Panc1 (cell line): ENCODE measurements around the gene EMSY. TPM values are rescaled to one million over a fixed set of nuclear protein-coding genes. Genes with fewer than 3 reads are reported as not detected.

Source experiments
- ATAC-seq: fragments of 200-7000 bp; cut with Tn5 transposase; 2 replicates; pipeline ENCODE4 v1.9.1; 2020; ENCODE audit warnings: mild to moderate bottlenecking, moderate library complexity
- BruUV-seq: library from RNA; stranded (reverse); fragments of 400-500 nt; replicated peaks from 2 replicates; lab custom pipeline; 2021; lab: Mats Ljungman, UMichigan
- CTCF ChIA-PET: fragments of 300-600 bp; sonication (Branson Sonifier 250); formaldehyde crosslinking; loops from one replicate; lab custom pipeline; 2022; ENCODE audit warnings: antibody characterized with exemption; lab: Charles Lee
- POLR2A ChIA-PET: fragments of 300-600 bp; sonication (Branson Sonifier 250); formaldehyde crosslinking; loops from one replicate; lab custom pipeline; 2022; ENCODE audit warnings: antibody characterized with exemption; lab: Charles Lee
- DNase-seq: peaks from one replicate; pipeline ENCODE4 v3.0.0-alpha.2; 2010; ENCODE audit warnings: low read depth, low spot score
- H3K27ac ChIP-seq: 2 replicates; pipeline ENCODE4 v1.5.1; 2011; ENCODE audit warnings: mild to moderate bottlenecking, low read length, inconsistent platforms
- H3K27me3 ChIP-seq: fragments of 200-500 bp; sonication (Bioruptor generic); 2 replicates; pipeline ENCODE4 v1.6.0; 2014; ENCODE audit warnings: low read length, inconsistent platforms; ENCODE audit not compliant: control insufficient read depth, insufficient read depth
- H3K36me3 ChIP-seq: fragments of 200-500 bp; sonication (Bioruptor generic); 2 replicates; pipeline ENCODE4 v1.5.1; 2014; ENCODE audit warnings: inconsistent platforms, mild to moderate bottlenecking, low read length, moderate library complexity; ENCODE audit not compliant: control insufficient read depth, insufficient read depth
- H3K4me1 ChIP-seq: 2 replicates; pipeline ENCODE4 v1.5.1; 2011; ENCODE audit warnings: inconsistent platforms, mild to moderate bottlenecking, low read length, moderate library complexity; ENCODE audit not compliant: control insufficient read depth, insufficient read depth
- H3K4me3 ChIP-seq, 2 experiments: 2 replicates each; pipeline ENCODE4 v1.5.1; 2011 to 2012; ENCODE audit warnings: low read depth in 2 of 2, low read length in 2 of 2, mild to moderate bottlenecking in 2 of 2, inconsistent platforms in 1 of 2, moderate library complexity in 1 of 2
- H3K9me3 ChIP-seq: fragments of 200-500 bp; sonication (Bioruptor generic); 2 replicates; pipeline ENCODE4 v1.5.1; 2014; ENCODE audit warnings: low read depth, mild to moderate bottlenecking, inconsistent platforms, low read length, moderate library complexity; ENCODE audit not compliant: control insufficient read depth, insufficient read depth
- POLR2AphosphoS5 ChIP-seq: IDR thresholded peaks from 2 replicates; pipeline ENCODE4 v1.6.1; 2012; ENCODE audit warnings: mild to moderate bottlenecking, low read depth, low read length, moderate library complexity
- SIN3A ChIP-seq: IDR thresholded peaks from 2 replicates; pipeline ENCODE4 v1.6.1; 2012; ENCODE audit warnings: low read depth, mild to moderate bottlenecking, low read length, moderate library complexity, borderline replicate concordance; ENCODE audit not compliant: insufficient read depth
- TCF7L2 ChIP-seq: IDR thresholded peaks from 2 replicates; pipeline ENCODE4 v1.6.1; 2011; ENCODE audit warnings: mild to moderate bottlenecking, low read depth, low read length, inconsistent platforms
- in situ Hi-C: cut with HindIII; loops from 2 replicates; pipeline ENCODE4 v1.10.0; 2016; ENCODE audit warnings: low sequenced_read_pairs, low pct_unique_long_range_greater_than_20kb
- intact Hi-C: fragments of 100-400 bp; cut with micrococcal nuclease; formaldehyde crosslinking; loops from one replicate; pipeline ENCODE4 v1.10.0; 2022; ENCODE audit not compliant: unreplicated experiment
- total RNA-seq: library from RNA; stranded (reverse); gene quantifications from one replicate; pipeline ENCODE4 v1.2.1, GENCODE V29; 2021; ENCODE audit not compliant: unreplicated experiment
- TF ChIP-seq, protein P1 (sequence below), 2 experiments: IDR thresholded peaks; 2 replicates each; pipeline ENCODE4 v1.6.1; 2011 to 2012; ENCODE audit warnings: low read depth in 2 of 2, control low read depth in 1 of 2, low read length in 1 of 2, mild to moderate bottlenecking in 1 of 2, moderate library complexity in 1 of 2; ENCODE audit not compliant: insufficient read depth in 1 of 2
- TF ChIP-seq, protein P2 (sequence below): fragments of 450-650 bp; IDR thresholded peaks from 2 replicates; pipeline ENCODE4 v1.5.1; 2017; ENCODE audit warnings: mild to moderate bottlenecking

EMSY gene
- total RNA-seq, 1 experiment from 2014 or later, result 26.4 TPM

DNA sequence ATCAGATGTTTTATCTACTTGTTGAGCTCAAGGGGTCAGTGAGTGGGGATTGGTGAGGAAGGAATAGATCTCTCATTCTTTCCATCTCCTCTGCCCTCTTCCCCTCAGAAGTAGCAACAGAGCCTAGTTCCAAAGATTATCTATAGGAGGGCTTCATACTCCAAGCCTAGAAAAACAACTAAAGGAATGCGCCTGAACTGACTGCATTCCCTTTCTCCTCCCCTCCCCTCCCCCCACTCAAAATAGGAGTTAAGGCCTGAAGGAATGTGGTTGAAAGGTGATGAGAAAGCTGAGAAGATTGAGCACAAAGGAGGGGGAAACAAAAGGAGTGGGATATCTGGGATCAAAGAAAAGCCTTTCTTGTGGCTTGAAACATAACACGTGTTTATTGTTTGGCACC lies 10.5 kb downstream of the EMSY start:
- ATAC-seq (no peak), DNase-seq (no peak)
- no peak for TF ChIP-seq SIN3A
- no peak for TF ChIP-seq POLR2AphosphoS5
- TF ChIP-seq, protein P1, sequence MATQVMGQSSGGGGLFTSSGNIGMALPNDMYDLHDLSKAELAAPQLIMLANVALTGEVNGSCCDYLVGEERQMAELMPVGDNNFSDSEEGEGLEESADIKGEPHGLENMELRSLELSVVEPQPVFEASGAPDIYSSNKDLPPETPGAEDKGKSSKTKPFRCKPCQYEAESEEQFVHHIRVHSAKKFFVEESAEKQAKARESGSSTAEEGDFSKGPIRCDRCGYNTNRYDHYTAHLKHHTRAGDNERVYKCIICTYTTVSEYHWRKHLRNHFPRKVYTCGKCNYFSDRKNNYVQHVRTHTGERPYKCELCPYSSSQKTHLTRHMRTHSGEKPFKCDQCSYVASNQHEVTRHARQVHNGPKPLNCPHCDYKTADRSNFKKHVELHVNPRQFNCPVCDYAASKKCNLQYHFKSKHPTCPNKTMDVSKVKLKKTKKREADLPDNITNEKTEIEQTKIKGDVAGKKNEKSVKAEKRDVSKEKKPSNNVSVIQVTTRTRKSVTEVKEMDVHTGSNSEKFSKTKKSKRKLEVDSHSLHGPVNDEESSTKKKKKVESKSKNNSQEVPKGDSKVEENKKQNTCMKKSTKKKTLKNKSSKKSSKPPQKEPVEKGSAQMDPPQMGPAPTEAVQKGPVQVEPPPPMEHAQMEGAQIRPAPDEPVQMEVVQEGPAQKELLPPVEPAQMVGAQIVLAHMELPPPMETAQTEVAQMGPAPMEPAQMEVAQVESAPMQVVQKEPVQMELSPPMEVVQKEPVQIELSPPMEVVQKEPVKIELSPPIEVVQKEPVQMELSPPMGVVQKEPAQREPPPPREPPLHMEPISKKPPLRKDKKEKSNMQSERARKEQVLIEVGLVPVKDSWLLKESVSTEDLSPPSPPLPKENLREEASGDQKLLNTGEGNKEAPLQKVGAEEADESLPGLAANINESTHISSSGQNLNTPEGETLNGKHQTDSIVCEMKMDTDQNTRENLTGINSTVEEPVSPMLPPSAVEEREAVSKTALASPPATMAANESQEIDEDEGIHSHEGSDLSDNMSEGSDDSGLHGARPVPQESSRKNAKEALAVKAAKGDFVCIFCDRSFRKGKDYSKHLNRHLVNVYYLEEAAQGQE (IDR thresholded peaks at IDR 0.05; ENCODE audit: insufficient read depth in 1 of 2, low read depth in 2 of 2, low read length in 1 of 2), result no peak
- no peak for TF ChIP-seq TCF7L2
- TF ChIP-seq, protein P2, sequence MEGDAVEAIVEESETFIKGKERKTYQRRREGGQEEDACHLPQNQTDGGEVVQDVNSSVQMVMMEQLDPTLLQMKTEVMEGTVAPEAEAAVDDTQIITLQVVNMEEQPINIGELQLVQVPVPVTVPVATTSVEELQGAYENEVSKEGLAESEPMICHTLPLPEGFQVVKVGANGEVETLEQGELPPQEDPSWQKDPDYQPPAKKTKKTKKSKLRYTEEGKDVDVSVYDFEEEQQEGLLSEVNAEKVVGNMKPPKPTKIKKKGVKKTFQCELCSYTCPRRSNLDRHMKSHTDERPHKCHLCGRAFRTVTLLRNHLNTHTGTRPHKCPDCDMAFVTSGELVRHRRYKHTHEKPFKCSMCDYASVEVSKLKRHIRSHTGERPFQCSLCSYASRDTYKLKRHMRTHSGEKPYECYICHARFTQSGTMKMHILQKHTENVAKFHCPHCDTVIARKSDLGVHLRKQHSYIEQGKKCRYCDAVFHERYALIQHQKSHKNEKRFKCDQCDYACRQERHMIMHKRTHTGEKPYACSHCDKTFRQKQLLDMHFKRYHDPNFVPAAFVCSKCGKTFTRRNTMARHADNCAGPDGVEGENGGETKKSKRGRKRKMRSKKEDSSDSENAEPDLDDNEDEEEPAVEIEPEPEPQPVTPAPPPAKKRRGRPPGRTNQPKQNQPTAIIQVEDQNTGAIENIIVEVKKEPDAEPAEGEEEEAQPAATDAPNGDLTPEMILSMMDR, result no peak
- Histone ChIP-seq H3K9me3 (no peaks in the 10 kb centered on the region), H3K36me3 (peaks cover 10% of the 10 kb centered on the region; the same call in 1 of the 2 replicates), H3K27ac (no peak overlapping the region), H3K4me3 (no peak overlapping the region), H3K27me3 (no peaks in the 10 kb centered on the region), H3K4me1 (peaks cover 3% of the 10 kb centered on the region; the same call in 1 of the 2 replicates)
- ChIA-PET CTCF (interaction anchor here (0.6 kb wide), 1 partner anchor 8 kb away, joined by 9 read pairs; no protein-coding TSS in a partner anchor), POLR2A (no interaction called here)
- in situ Hi-C loops, result no loop called here
- BruUV-seq, result no TSS peak
- intact Hi-C loops, result no loop called here

DNA sequence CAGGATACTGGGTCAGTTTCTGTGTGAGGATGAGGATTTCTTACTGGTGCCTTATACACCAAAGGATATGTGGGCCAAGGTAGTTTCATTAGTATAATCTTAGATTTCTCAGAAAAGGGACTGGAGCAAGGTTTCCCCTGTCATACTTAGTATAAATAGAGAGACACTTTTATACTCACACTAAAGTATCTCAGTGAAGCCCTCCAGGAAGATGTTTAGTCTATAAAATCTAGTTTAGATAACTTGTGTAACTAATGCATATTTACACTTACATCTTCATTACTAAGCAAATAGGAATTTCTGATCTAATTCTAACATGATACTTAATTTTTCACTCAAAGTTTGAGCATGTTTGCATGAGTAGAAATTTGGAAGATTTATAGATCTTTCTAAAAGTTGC lies 11.1 kb downstream of the EMSY start:
- ATAC-seq (no peak), DNase-seq (no peak)
- Histone ChIP-seq H3K4me1 (peaks cover 3% of the 10 kb centered on the region; the same call in 1 of the 2 replicates), H3K27ac (no peak overlapping the region), H3K27me3 (no peaks in the 10 kb centered on the region), H3K4me3 (no peak overlapping the region), H3K36me3 (peaks cover 10% of the 10 kb centered on the region; the same call in 1 of the 2 replicates), H3K9me3 (no peaks in the 10 kb centered on the region)
- ChIA-PET POLR2A (no interaction called here), CTCF (no interaction called here)
- intact Hi-C loops, result no loop called here
- BruUV-seq, result no TSS peak
- in situ Hi-C loops, result no loop called here
- TF ChIP-seq, protein P2, result no peak
